Measurements from ENCODE around the gene ITGA2.

DNA sequence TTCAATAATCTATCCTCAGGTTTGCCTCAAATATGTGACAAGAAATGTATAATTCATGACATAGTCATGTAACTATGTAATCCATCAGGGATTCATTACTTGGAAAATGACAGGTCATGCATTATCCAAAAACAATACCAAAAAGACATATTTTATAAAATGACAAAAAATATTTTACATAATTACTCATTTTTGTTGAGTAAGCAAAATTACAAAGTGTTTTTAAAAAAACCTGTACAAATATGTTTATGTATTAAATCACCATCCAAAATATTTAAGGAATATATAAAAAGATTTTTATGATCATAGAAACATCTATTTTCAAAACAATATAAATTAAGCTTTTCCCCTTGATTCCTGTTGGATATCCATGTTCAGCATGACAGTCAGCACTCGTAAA lies 36.7 kb upstream of the ITGA2 start:
- TF ChIP-seq POLR2A (IDR thresholded peaks at IDR 0.05) (no peak), CTCF (IDR thresholded peaks at IDR 0.05) (no peak)

Data from testis (tissue), 2 donors.